HG02678 (cell line): Measurements from ENCODE around the gene DHX35.
"Not testable (repeated sequence)": the region's sequence is repeated elsewhere in the genome, so short reads cannot be mapped to it uniquely, and the experiment has no call there.

Experiments used
- ATAC-seq: cut with Tn5 transposase; IDR thresholded peaks from one replicate; pipeline ENCODE4 v1.9.1; 2021; ENCODE audit warnings: mild to moderate bottlenecking, moderate library complexity; ENCODE audit not compliant: unreplicated experiment

DHX35 gene

GRCh38 chr20:38939686-38940085 lies 22.5 kb upstream of the DHX35 start:
- ATAC-seq: no peak

GRCh38 chr20:38940644-38941043 lies 21.5 kb upstream of the DHX35 start:
- no peak for ATAC-seq

- ATAC-seq: no peak
Observed at GRCh38 chr20:38941726-38942389, 20.3 kb upstream of the DHX35 start.

- ATAC-seq: no peak
Observed at GRCh38 chr20:38945012-38945411, 17.1 kb upstream of the DHX35 start.

DNA sequence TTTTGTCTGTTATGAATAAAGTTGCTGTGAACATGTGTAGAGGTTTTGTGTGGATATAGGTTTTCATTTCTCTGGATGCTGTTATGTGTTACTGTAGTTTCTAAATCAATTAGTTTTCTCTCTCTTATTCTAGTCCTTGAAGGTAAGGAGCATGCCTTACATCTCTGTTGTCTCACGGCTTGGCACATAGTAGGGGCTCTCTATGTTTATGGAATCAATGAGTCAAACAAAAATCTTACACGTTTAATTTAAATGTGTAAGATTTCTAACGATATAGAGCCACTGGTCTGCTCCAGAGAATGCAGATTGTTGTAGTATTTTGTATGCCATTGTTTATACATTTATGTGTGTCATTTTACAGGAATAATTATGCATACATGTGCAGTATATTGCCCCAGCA lies 15.3 kb upstream of the DHX35 start:
- no peak for ATAC-seq

DNA sequence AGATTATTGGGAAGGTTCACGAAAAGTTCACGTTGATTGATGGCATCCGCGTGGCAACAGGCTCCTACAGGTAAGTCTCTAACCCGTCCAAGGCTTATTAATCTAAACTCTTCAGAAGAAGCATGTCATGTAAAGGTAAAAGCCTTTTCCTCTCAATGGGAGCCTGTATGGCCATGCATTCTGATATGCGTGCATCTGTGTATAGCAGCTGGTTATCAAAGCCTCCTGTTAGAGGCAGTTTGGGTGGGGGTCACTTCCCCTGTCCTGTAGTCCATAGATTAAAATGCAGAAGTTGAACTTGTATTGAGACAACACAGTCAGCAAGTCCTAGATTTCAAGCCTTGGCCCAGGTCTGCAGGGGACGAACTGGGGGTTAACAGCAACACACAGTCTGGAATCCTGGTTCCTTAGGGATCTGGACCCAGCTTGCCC lies 14.2 kb upstream of the DHX35 start:
- no peak for ATAC-seq

DNA sequence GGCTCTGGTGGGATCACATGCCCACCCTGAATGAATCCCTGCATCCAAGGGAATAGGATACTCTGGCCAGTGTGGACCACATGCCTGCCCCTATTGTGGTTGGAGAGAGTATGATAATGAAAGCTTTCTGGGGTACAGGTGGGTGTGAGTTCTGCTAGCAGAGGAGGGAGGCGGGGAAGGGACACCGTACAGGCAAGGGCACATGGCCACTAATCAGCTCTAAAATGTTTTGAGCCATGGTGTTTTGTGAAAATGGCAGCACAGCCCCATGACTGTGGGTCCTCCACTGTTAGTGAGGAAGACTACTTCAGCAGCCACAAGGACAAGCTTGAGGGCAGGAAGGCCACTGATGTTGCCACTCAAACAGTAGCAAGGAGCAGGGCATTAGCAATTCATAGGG lies 11.9 kb upstream of the DHX35 start:
- ATAC-seq: no peak

DNA sequence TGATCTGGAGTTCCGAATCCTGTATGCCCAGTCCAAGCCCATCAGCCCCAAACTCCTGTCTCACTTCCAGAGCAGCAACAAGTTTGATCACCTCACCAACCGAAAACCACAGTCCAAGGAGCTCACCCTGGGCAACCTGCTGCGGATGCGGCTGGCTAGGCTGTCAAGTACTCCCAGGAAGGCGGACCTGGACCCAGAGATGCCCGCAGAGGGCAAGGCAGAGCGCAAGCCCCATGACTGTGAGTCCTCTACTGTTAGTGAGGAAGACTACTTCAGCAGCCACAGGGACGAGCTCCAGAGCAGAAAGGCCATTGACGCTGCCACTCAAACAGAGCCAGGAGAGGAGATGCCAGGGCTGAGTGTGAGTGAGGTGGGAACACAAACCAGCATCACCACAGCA lies 10.5 kb upstream of the DHX35 start:
- ATAC-seq: no peak

- no peak for ATAC-seq
Observed at GRCh38 chr20:38952153-38952552, 10.0 kb upstream of the DHX35 start.

- no peak for ATAC-seq
Observed at GRCh38 chr20:38953630-38954340, 8.4 kb upstream of the DHX35 start.

- ATAC-seq: no peak
Observed at GRCh38 chr20:38957235-38957876, 4.8 kb upstream of the DHX35 start.

GRCh38 chr20:38957915-38958485 lies 4.1 kb upstream of the DHX35 start:
- ATAC-seq: no peak

DNA sequence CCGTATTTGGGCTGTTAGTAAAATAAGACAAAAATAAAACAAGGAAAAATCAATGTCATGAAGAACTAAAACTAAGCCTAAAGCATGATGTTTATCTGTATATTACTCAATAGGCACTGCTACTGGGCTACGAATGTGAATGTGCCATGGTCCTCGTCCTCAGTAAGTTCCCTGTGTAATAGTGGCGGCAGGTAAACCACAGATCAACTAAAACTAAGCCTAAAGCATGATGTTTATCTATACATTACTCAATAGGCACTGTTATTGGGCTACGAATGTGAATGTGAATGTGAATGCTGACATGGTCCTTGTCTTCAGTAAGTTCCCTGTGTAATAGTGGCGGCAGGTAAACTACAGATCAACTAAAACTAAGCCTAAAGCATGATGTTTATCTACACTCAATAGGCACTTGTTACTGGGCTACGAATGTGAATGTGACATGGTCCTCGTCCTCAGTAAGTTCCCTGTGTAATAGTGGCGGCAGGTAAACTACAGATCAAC lies 1.9 kb upstream of the DHX35 start:
- ATAC-seq: not testable (repeated sequence)

- no peak for ATAC-seq
Observed at GRCh38 chr20:38961530-38962043, 557 bp upstream of the DHX35 start.

GRCh38 chr20:38962928-38963401 lies 821 bp downstream of the DHX35 start:
- ATAC-seq: no peak

DNA sequence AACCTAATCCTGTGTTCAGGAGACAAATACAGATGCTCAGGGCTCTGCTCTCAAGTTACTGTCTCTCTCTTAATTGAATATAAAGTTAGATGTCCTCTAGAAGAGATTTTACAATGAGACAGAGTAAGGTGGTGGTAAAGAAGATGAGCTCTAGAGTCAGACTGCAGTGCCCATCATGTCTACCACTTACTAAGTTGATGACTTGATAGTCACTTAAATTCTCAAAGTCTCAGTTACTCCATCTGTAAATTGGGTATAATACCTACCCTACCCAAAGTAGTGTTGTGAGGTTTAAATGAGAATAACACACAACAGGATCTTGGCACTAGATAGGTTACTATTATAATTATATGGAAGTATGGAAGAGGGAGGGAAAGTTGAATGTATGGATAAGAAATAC lies 1.6 kb downstream of the DHX35 start:
- no peak for ATAC-seq

- no peak for ATAC-seq
Observed at GRCh38 chr20:38965264-38965663, 3.1 kb downstream of the DHX35 start.

- no peak for ATAC-seq
Observed at GRCh38 chr20:38968090-38968489, 5.9 kb downstream of the DHX35 start.

- ATAC-seq: no peak
Observed at GRCh38 chr20:38969708-38970107, 7.6 kb downstream of the DHX35 start.

DNA sequence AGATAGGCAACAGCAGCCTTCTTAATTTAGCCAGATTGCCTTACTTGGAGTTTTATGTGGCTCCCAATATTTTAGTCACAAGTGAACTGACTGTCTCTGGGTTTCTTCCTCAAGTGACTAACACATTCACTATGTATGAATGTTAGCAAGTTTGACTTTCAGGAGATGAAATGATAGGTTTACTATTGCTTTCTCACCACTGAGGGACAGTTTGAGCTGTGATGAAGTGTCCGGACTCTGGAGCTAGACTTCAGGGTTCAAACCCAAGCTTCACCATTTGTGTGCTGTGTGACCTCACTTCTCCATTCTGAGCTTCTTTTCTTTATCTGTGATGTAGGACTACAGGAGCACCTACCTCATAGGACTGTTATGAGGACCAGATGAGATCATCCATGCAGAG lies 8.2 kb downstream of the DHX35 start:
- ATAC-seq: no peak

DNA sequence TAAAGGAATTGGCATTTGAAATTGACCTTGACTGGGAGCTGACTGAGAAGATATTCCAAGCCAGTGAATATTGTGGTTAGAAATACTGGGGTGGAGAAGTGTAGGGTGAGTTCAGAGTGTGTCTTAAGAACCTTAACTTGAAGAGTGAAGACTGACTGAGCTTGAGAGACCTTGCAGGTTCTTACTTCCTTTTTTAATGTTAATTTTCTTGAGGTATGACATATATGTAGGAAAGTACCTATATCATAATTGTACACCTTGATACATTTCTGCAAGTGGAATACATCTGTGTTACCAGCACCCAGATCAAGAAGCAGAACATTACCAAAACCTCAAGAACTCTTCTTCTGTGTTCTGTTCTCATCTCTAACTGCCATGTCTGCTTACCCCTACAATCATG lies 11.0 kb downstream of the DHX35 start:
- no peak for ATAC-seq
